ENCODE data around the gene PPAT. TPM values are rescaled to one million over a fixed set of nuclear protein-coding genes. Genes with fewer than 3 reads are reported as not detected.

Gene PPAT
- total RNA-seq, 2 donors from 2014 or later = 31.2 to 52.9 TPM

Other genes with a start within 250 kb of the PPAT start
- 10 to 100 TPM; 10.5 to 10.7 TPM for gene AASDH, start 48.1 kb downstream of the PPAT start, total RNA-seq
- gene PAICS, start 645 bp upstream of the PPAT start, total RNA-seq = 100 to 1,000 TPM; 141 to 243 TPM
- gene SRP72, start 32.0 kb upstream of the PPAT start, total RNA-seq = 100 to 1,000 TPM; 145 to 150 TPM
- not detected for gene ARL9, start 70.2 kb upstream of the PPAT start, total RNA-seq
- gene HOPX, start 245.7 kb upstream of the PPAT start, total RNA-seq = 100 to 1,000 TPM; 100 to 281 TPM

Data from natural killer cell treated with Interleukin-12 subunit alpha and Interleukin-12 subunit beta and Interleukin-15 and Interleukin-18, amount 100 ng/mL, for 72 hours (primary cell).